Stimulated activated CD4-positive, alpha-beta T cell treated with anti-CD3 and anti-CD28 coated beads, Interleukin-15, amount 100 ng/mL, for 48 hours (primary cell): Measurements from ENCODE around the gene SYTL3.
"Not testable (repeated sequence)": the region's sequence is repeated elsewhere in the genome, so short reads cannot be mapped to it uniquely, and the experiment has no call there.

ENCODE experiments used
- DNase-seq, 2 donors: peaks; one replicate each; pipeline ENCODE4 v3.0.0-alpha.2; 2020; ENCODE audit warnings: low read depth in 2 of 2

The SYTL3 gene

GRCh38 chr6:158640519-158640918 lies 9.3 kb upstream of the SYTL3 start:
- DNase-seq = no peak

GRCh38 chr6:158642097-158642601 lies 7.7 kb upstream of the SYTL3 start:
- DNase-seq = no peak

GRCh38 chr6:158643836-158644230 lies 6.0 kb upstream of the SYTL3 start:
- DNase-seq = no peak

- DNase-seq = peak; percentile 84 to 90
Observed at GRCh38 chr6:158644231-158645063, 5.4 kb upstream of the SYTL3 start, which contains the start of gene DYNLT1. Gene DYNLT1, minus strand, starts transcription at chr6:158644743. Its CDS starts 35 bp downstream, at chr6:158644708.

GRCh38 chr6:158645064-158646022 lies 4.5 kb upstream of the SYTL3 start:
- no peak for DNase-seq

- DNase-seq = no peak
Observed at GRCh38 chr6:158646023-158646910, 3.6 kb upstream of the SYTL3 start.

- no peak for DNase-seq
Observed at GRCh38 chr6:158647501-158647900, 2.4 kb upstream of the SYTL3 start.

GRCh38 chr6:158648682-158649131 lies 1.1 kb upstream of the SYTL3 start:
- DNase-seq = no peak

GRCh38 chr6:158651981-158652737 lies 2.3 kb downstream of the SYTL3 start:
- DNase-seq = not testable (repeated sequence)

GRCh38 chr6:158653577-158654354 lies 3.9 kb downstream of the SYTL3 start:
- peak; percentile 79 to 88 for DNase-seq

GRCh38 chr6:158654498-158654897 lies 4.6 kb downstream of the SYTL3 start:
- no peak for DNase-seq

- no peak for DNase-seq
Observed at GRCh38 chr6:158654960-158655489, 5.2 kb downstream of the SYTL3 start.

- DNase-seq = no peak
Observed at GRCh38 chr6:158655569-158656450, 6.0 kb downstream of the SYTL3 start.

- DNase-seq = not testable (repeated sequence)
Observed at GRCh38 chr6:158656986-158657385, 7.1 kb downstream of the SYTL3 start.

GRCh38 chr6:158660333-158660754 lies 10.5 kb downstream of the SYTL3 start:
- no peak for DNase-seq

GRCh38 chr6:158661156-158661685 lies 11.4 kb downstream of the SYTL3 start:
- no peak for DNase-seq

GRCh38 chr6:158662607-158662953 lies 12.7 kb downstream of the SYTL3 start:
- DNase-seq = no peak
